Lower lobe of right lung (tissue), 2 donors: ENCODE data around the gene MAGI2. TPM values are rescaled to one million over a fixed set of nuclear protein-coding genes. Genes with fewer than 3 reads are reported as not detected.

Experiments
- ATAC-seq, 2 donors: fragments of 200-7000 bp; cut with Tn5 transposase; one replicate each; pipeline ENCODE4 v1.9.1; 2020 to 2022; ENCODE audit warnings: mild to moderate bottlenecking in 2 of 2, moderate library complexity in 2 of 2
- DNase-seq: peaks from one replicate; pipeline ENCODE4 v3.0.0-alpha.2; 2020
- H3K27ac ChIP-seq: fragments of 200-600 bp; one replicate; pipeline ENCODE4 v1.8.0; 2022
- H3K27me3 ChIP-seq: fragments of 200-600 bp; one replicate; pipeline ENCODE4 v1.8.0; 2022; ENCODE audit warnings: low read depth
- H3K36me3 ChIP-seq: fragments of 200-600 bp; one replicate; pipeline ENCODE4 v1.8.0; 2022; ENCODE audit warnings: mild to moderate bottlenecking
- H3K4me1 ChIP-seq: fragments of 200-600 bp; one replicate; pipeline ENCODE4 v1.8.0; 2022
- H3K4me3 ChIP-seq: fragments of 200-600 bp; one replicate; pipeline ENCODE4 v1.8.0; 2022; ENCODE audit warnings: mild to moderate bottlenecking
- H3K9me3 ChIP-seq: fragments of 200-600 bp; one replicate; pipeline ENCODE4 v1.8.0; 2022
- CTCF ChIP-seq: fragments of 200-600 bp; IDR thresholded peaks from one replicate; pipeline ENCODE4 v1.8.0; 2022; ENCODE audit warnings: antibody characterized with exemption, mild to moderate bottlenecking
- intact Hi-C: fragments of 100-400 bp; cut with DNase I; formaldehyde crosslinking; loops from one replicate; pipeline ENCODE4 v1.11.0; 2022
- total RNA-seq: library from RNA; stranded (reverse); fragmentation: NEBNext Ultra II Directional; extraction: Animal tissue kit (Norgen Biotek cat#: 25700); gene quantifications from one replicate; pipeline ENCODE4 v1.2.1, GENCODE V29; 2021
- donor health status: DM: no; HTN: yes; CAD: no; lungs with severe emphysema.

MAGI2 gene
- total RNA-seq, 1 donor from 2014 or later: 15.3 TPM

- intact Hi-C loops: no loop called here
- no peak for ATAC-seq
- no peak overlapping the region for H3K27ac ChIP-seq
Measured at GRCh38 chr7:79011921-79012320, 441.5 kb downstream of the MAGI2 start.

GRCh38 chr7:79009647-79010046 lies 443.8 kb downstream of the MAGI2 start:
- H3K27me3 ChIP-seq: no peaks in the 10 kb centered on the region
- H3K4me1 ChIP-seq: no peaks in the 10 kb centered on the region
- H3K36me3 ChIP-seq: no peaks in the 10 kb centered on the region
- no peak for ATAC-seq
- no peak overlapping the region for H3K4me3 ChIP-seq
- no peaks in the 10 kb centered on the region for H3K9me3 ChIP-seq
- TF ChIP-seq CTCF: no peak
- intact Hi-C loops: no loop called here
- DNase-seq: no peak
- no peak overlapping the region for H3K27ac ChIP-seq

More at GRCh38 chr7:79011921-79012320, 441.5 kb downstream of the MAGI2 start:
- no peak for DNase-seq
- Histone ChIP-seq H3K4me1 (no peaks in the 10 kb centered on the region), H3K27me3 (no peaks in the 10 kb centered on the region), H3K4me3 (no peak overlapping the region), H3K9me3 (no peaks in the 10 kb centered on the region), H3K36me3 (no peaks in the 10 kb centered on the region)
- TF ChIP-seq CTCF: no peak

GRCh38 chr7:79008786-79009185 lies 444.7 kb downstream of the MAGI2 start:
- TF ChIP-seq CTCF: no peak
- Histone ChIP-seq H3K4me3 (no peak overlapping the region), H3K36me3 (no peaks in the 10 kb centered on the region), H3K27ac (no peak overlapping the region), H3K27me3 (no peaks in the 10 kb centered on the region), H3K9me3 (no peaks in the 10 kb centered on the region), H3K4me1 (no peaks in the 10 kb centered on the region)
- ATAC-seq: no peak
- intact Hi-C loops: no loop called here
- no peak for DNase-seq

GRCh38 chr7:78996013-78996412 lies 457.5 kb downstream of the MAGI2 start:
- Histone ChIP-seq H3K36me3 (no peaks in the 10 kb centered on the region), H3K4me1 (no peaks in the 10 kb centered on the region), H3K4me3 (no peak overlapping the region), H3K27ac (no peak overlapping the region), H3K9me3 (no peaks in the 10 kb centered on the region), H3K27me3 (no peaks in the 10 kb centered on the region)
- TF ChIP-seq CTCF: no peak
- no peak for DNase-seq
- intact Hi-C loops: no loop called here
- ATAC-seq: no peak

GRCh38 chr7:78993341-78993740 lies 460.1 kb downstream of the MAGI2 start:
- no peaks in the 10 kb centered on the region for H3K27me3 ChIP-seq
- no peak overlapping the region for H3K27ac ChIP-seq
- H3K4me1 ChIP-seq: no peaks in the 10 kb centered on the region
- no peak for ATAC-seq
- H3K36me3 ChIP-seq: no peaks in the 10 kb centered on the region
- no peak overlapping the region for H3K4me3 ChIP-seq
- DNase-seq: no peak
- no peaks in the 10 kb centered on the region for H3K9me3 ChIP-seq
- intact Hi-C loops: no loop called here
- TF ChIP-seq CTCF: no peak

- intact Hi-C loops: no loop called here
- no peak for ATAC-seq
- H3K9me3 ChIP-seq: no peaks in the 10 kb centered on the region
- no peaks in the 10 kb centered on the region for H3K36me3 ChIP-seq
- no peak overlapping the region for H3K27ac ChIP-seq
- no peaks in the 10 kb centered on the region for H3K4me1 ChIP-seq
- no peak overlapping the region for H3K4me3 ChIP-seq
- DNase-seq: no peak
- no peak for TF ChIP-seq CTCF
- H3K27me3 ChIP-seq: no peaks in the 10 kb centered on the region
Measured at GRCh38 chr7:78985509-78985908, 468.0 kb downstream of the MAGI2 start.
